Renal cortical epithelial cell (primary cell): ENCODE measurements around the gene ALOX15B. TPM values are rescaled to one million over a fixed set of nuclear protein-coding genes. Genes with fewer than 3 reads are reported as not detected.

Source experiments
- DNase-seq: peaks from one replicate; pipeline ENCODE4 v3.0.0-alpha.2; 2011; ENCODE audit warnings: low read depth
- total RNA-seq: library from RNA; depleted of rRNA; stranded (reverse); fragments of >200 nt; gene quantifications from 2 replicates; pipeline ENCODE4 v1.2.3, GENCODE V29; 2014

The ALOX15B gene
- 0.20 and 2.1 TPM in 2 replicates for total RNA-seq

GRCh38 chr17:8038954-8039610 is at the start of gene ALOX15B:
Gene ALOX15B, plus strand, starts transcription at chr17:8039059. Its CDS starts 97 bp downstream, at chr17:8039156.
- no peak for DNase-seq

GRCh38 chr17:7989781-7990655 is 48.8 kb upstream of the ALOX15B start:
- DNase-seq: no peak

- DNase-seq: peak; percentile 71
These were observed 46.3 kb upstream of the ALOX15B start for GRCh38 chr17:7992516-7992915.

- no peak for DNase-seq
These were observed 45.9 kb upstream of the ALOX15B start for GRCh38 chr17:7992924-7993323.

- no peak for DNase-seq
These were observed 44.8 kb upstream of the ALOX15B start for GRCh38 chr17:7993972-7994589.

GRCh38 chr17:7995724-7996123 is 43.1 kb upstream of the ALOX15B start:
- no peak for DNase-seq

- DNase-seq: no peak
These were observed 41.7 kb upstream of the ALOX15B start for GRCh38 chr17:7997186-7997585.

- DNase-seq: no peak
These were observed 36.7 kb upstream of the ALOX15B start, which contains the start of gene GUCY2D for GRCh38 chr17:8001976-8002720. Gene GUCY2D, plus strand, starts transcription at chr17:8002615. Its CDS starts 433 bp downstream, at chr17:8003048.

- no peak for DNase-seq
These were observed 35.9 kb upstream of the ALOX15B start for GRCh38 chr17:8002721-8003593.

GRCh38 chr17:8003594-8004181 is 35.2 kb upstream of the ALOX15B start:
- no peak for DNase-seq

GRCh38 chr17:8004899-8005298 is 34.0 kb upstream of the ALOX15B start:
- no peak for DNase-seq

GRCh38 chr17:8005357-8005756 is 33.5 kb upstream of the ALOX15B start:
- DNase-seq: no peak

GRCh38 chr17:8005967-8006730 is 32.7 kb upstream of the ALOX15B start:
- DNase-seq: no peak

GRCh38 chr17:8006836-8007680 is 31.8 kb upstream of the ALOX15B start:
- no peak for DNase-seq

- DNase-seq: no peak
These were observed 31.0 kb upstream of the ALOX15B start for GRCh38 chr17:8007836-8008235.

GRCh38 chr17:8012045-8012580 is 26.7 kb upstream of the ALOX15B start:
- DNase-seq: no peak

GRCh38 chr17:8012996-8013640 is 25.7 kb upstream of the ALOX15B start:
- no peak for DNase-seq
